HG03159 (cell line): ENCODE results near the gene EVPLL.
"Not testable (repeated sequence)": the region's sequence is repeated elsewhere in the genome, so short reads cannot be mapped to it uniquely, and the experiment has no call there.

ENCODE experiments used
- ATAC-seq: cut with Tn5 transposase; IDR thresholded peaks from one replicate; pipeline ENCODE4 v1.9.1; 2021; ENCODE audit warnings: mild to moderate bottlenecking, moderate library complexity; ENCODE audit not compliant: unreplicated experiment

EVPLL gene

DNA sequence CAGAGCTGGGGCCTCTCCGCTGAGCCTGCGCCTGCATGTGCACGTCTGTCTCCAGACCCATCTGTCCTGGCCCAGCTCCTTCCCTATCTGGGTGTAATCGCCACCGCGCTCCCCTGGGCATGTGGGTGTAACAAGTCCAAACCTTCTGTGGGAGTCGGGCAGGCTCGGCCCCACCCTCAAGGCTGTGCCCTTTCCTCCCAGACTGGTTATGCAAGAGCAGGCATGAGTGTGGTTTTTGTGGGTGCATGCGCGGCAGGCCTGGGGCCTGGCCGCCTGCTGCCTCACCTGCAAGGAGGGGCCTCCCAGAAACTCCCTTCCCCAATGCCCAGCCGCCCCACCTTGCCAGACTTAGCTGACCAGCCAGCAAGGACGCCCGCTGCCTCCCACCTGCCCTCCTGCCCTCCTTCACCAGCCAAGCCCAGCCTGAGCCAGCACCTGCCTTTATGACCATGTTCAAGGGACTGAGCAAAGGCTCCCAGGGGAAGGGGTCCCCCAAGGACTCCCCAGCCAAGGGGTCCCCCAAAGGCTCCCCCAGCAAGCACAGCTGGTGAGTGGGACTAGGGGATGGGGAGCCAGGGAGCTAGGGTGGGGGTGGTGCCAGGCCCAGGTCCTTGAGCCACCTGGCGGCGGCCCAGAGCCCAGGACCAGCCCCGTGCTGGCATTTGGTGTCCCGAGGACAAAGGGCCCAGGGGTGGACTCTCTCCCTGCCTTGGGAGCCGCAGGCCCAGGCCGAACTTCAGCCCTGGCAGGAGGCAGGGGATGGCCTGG, at the start of gene EVPLL:
EVPLL (plus strand) TSS at position 342 of the 768 bp plus-strand sequence. CDS start 3,160 bp downstream, outside the sequence.
- ATAC-seq = no peak

- no peak for ATAC-seq
Measured at GRCh38 chr17:18328643-18329204, 48.9 kb upstream of the EVPLL start.

GRCh38 chr17:18331879-18332278, 45.7 kb upstream of the EVPLL start:
- ATAC-seq = no peak

DNA sequence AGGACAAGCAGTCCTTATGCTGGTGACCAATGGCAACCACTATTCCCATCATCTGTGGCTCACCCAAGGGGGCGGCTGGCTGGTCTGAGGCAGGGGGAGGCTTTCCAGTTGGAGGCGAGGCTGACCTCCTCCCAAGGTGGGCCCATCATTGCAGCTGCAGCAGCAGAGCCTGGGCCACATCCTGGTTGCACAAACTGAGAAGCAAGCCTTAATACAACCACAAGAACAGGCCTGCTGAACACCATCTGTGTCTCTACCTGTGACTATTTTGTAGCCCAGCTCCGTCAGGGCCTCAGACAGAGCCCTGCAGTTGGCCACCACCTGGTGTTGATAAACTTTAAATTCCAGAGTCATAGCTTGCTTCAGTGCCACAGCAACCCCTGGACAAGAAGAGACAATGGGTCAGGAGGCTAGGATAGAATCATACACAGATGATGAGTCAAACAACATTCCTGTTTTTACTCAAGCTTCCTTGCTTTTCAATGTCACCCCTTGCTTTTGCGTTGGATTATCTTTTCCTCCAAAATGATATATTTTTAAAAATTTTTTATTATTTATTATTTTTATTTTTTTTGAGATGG, 44.6 kb upstream of the EVPLL start:
- no peak for ATAC-seq

DNA sequence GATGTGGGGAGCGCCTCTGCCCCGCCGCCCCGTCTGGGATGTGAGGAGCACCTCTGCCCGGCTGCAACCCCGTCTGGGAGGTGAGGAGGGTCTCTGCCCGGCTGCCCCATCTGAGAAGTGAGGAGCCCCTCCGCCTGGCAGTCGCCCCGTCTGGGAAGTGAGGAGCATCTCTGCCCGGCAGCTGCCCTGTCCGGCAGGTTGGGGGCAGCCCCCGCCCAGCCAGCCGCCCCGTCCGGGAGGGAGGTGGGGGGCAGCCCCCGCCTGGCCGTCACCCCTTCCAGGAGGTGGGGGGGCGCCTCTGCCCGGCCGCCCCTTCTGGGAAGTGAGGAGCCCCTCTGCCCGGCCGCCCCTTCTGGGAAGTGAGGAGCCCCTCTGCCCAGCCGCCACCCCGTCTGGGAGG, 39.4 kb upstream of the EVPLL start:
- not testable (repeated sequence) for ATAC-seq

DNA sequence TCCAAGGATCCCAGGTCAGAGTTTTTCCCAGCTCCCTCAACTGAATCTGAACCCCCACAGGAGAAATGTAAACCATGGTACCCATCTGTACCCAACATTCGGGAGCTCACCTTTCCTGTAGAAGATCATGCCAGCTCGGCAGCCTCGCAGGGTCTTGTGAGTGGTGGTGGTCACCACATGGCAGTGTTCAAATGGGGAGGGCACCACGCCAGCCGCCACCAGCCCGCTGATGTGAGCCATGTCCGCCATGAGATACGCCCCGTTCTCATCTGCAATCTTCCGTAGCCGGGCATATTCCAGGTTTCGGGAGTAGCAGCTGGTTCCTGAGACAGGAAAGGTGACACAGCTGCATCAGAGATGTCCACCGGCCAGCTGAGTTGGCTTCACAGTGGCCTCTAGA, 37.6 kb upstream of the EVPLL start:
- ATAC-seq = no peak

- ATAC-seq = no peak
Measured at GRCh38 chr17:18344021-18344420, 33.6 kb upstream of the EVPLL start.

GRCh38 chr17:18353541-18353940, 24.0 kb upstream of the EVPLL start:
- ATAC-seq = no peak

DNA sequence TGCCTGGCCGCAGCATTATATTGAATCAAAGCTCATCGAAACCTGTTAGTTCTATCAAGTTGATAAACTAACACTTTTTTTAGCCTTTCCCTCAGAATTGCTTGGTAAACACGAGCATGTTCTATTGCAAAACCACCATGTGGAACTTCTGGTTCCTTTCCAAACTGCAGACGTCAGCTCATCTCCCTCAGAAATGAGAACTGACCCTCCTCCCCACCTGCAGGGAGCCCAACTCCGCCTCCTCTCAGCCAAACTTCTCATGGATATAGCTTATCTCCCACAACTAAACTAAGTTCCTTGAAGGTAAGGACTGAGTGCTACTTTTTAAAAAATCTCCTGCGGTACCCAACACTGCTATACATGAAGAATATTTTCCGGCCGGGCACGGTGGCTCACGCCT, 21.0 kb upstream of the EVPLL start:
- ATAC-seq = no peak

GRCh38 chr17:18360518-18360917, 17.1 kb upstream of the EVPLL start:
- no peak for ATAC-seq

DNA sequence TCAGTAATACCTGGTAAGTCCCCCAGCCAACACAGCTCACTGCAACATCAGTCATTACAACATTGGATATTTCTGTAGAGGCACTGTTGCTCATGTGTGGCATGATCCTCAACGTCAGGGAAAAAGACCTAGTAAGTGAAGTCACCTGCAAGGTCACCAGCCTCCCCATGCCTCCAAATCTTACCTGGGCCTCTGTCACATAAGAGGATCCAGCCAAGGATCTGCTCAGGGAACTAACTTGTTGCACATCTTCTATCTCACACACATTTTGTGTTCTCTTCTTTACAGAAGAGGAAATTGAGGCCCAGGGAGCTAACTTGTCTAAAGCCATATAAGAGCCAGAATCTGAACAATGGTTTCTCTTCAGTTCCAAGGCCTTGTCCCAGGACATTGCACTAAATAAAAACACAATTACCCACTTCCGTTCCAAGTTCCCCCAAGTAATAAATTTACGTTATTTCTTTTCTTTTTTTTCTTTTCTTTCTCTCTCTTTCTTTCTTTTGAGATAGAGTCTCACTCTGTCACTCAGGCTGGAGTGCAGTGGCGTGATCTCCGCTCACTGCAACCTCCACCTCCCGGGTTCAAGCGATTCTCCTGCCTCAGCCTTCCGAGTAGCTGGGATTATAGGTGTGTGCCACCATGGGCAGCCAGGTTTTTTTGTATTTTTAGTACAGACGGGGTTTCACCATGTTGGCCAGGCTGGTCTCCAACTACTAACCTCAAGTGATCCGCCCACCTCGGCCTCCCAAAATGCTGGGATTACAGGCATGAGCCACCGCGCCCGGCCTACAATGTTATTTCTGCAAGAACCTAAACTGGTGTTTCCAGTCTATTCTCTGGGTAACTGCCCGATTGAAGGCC, 15.5 kb upstream of the EVPLL start:
- ATAC-seq = no peak

GRCh38 chr17:18362698-18363100, 14.9 kb upstream of the EVPLL start:
- no peak for ATAC-seq

DNA sequence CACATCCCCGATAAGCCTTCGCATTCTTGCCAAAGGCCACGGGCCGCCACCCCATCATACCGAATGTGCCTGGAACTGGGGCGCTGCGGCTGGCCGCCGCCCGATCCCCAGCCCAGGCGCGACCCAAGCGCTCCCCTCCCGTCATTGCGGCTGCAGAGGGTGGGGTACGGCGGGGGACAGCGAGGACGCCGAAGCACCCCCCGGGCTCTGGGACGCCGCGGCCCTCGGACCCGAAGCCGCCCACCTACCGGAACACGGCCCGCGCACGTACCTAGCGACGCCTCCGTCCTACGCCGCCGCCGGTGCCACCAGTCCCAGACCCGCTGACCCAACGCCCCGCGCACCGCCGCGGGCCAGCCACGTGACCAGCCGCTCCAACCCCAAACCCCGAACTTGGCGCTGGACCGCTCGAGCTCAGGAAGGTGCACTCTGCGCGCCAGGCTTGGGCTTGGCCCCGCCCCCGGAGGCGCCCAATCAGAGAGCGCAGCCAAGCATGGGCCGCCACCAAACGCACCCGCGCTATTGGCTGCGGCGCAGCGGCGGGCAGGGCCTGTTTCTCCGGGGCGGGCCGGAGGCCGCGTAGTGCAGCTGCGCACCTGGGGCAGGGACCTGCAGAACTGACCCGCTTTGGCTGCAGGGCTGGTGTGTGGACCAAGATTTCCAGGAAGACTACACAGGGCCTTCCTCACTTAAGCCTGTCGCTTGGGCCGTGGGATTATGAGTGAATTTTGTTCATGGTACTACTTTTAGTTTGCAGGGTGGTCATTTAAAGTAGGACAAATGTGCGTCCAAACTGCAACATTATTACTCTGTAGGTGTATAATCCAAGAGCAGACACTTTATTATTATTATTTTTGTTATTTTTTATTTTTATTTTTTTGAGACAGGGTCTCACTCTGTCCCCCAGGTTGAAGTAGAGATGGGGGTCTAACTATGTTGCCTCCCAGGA, 14.2 kb upstream of the EVPLL start, which contains the start of gene SHMT1:
SHMT1 (minus strand) TSS at position 450 of the 949 bp plus-strand sequence. CDS start 7,569 bp downstream, outside the sequence.
- peak; percentile 96 for ATAC-seq

DNA sequence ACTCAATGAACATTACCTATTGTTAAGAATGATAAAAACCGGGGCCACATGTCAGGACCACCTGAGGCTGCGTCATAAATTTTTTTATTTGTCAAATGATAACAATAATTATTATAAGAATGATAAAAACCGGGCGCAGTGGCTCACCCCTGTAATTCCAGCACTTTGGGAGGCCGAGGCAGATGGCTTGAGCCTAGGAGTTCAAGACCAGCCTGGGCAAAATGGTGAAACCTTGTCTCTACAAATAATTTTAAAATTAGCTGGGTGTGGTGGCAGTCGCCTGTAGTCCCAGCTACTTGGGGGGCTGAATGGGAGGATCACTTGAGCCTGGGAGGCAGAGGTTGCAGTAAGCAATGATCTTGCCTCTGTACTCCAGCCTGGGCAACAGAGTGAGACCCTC, 13.4 kb upstream of the EVPLL start:
- ATAC-seq = no peak

DNA sequence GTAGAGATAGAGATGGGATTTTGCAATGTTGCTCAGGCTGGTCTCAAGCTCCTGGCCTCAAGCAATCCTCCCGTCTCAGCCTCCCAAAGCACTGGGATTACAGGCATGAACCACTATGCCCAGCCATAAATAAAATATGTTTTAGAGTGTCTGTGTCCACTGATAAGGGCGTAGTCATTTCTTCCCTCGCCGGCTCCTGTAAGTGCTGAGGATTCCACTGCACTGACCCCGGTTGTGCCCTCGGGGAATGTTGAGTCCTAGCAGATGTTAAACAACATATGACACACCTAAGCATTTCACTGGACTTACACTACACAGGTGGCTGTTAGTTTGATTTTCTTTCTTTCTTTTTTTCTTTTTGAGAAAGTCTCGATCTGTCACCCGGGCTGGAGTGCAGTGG, 8.6 kb upstream of the EVPLL start:
- ATAC-seq = no peak

- ATAC-seq = no peak
Measured at GRCh38 chr17:18370761-18371160, 6.8 kb upstream of the EVPLL start.

- no peak for ATAC-seq
Measured at GRCh38 chr17:18371455-18371854, 6.1 kb upstream of the EVPLL start.

DNA sequence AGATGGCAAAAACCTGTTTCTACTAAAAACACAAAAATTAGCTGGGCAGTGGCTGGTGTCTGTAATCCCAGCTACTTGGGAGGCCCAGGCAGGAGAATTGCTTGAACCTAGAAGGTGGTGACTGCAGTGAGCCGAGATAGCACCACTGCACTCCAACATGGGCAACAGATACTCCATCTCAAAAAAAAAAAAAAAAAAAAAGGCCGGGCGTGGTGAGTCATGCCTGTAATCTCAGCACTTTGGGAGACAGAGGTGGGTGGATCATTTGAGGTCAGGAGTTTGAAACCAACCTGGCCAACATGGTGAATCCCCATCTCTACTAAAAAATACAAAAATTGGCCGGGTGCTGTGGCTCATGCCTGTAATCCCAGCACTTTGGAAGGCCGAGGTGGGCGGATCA, 4.4 kb upstream of the EVPLL start:
- ATAC-seq = not testable (repeated sequence)

DNA sequence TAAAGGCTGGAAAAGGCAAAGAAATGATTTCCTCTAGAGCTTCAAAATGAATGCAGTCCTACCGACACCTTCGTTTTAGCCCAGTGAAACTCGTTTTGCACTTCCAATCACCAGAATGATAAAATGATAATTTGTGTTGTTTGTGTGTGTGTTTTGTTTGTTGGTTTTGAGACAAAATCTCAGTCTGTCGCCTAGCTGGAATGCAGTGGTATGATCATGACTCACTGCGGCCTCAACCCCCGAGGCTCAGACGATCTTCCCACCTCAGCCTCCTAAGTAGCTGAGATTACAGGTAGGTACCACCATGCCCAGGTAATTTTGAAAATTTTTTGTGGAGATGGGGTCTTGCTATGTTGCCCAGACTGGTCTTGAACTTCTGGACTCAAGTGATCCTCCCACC, 3.4 kb upstream of the EVPLL start:
- ATAC-seq = no peak

- no peak for ATAC-seq
Measured at GRCh38 chr17:18378205-18378505, 577 bp downstream of the EVPLL start.
